HuH-7.5 (cell line): ENCODE measurements around the gene OSTN.

Experiments
- DNase-seq: peaks from one replicate; pipeline ENCODE4 v3.0.0; 2011; ENCODE audit warnings: low spot score

Gene OSTN

DNA sequence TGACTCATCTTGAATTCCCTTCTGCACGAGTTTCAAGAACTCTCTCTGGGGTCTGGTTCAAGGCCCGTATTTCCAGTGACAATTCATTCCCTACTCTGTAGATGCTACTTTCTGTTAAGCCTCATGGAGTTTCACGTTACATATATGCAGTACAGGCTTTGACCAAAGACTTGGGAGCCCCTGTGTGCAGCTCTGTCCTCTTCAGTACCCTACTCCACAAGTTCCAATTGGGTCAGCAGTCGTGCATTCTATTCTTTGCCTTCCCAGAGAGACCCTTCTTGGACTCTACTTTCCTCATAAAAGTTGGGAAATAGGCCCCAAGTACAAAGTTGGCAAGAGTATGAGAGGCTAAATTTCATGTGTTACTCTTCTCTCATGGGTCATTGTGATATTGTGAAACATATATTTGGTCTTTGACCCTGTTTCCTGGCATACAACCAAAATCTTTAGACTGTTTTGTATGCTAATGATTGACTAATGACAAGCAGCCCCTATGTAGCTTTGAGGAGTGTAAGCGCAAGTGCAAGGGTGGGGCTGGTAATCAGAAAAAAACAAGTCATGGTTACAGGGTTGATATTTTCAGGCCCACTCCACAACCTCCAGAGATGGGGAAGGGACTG lies 115.2 kb downstream of the OSTN start:
- DNase-seq = peak; percentile 59
